Left renal cortex interstitium (tissue), 4 donors: ENCODE measurements around the gene USP17L26. TPM values are rescaled to one million over a fixed set of nuclear protein-coding genes. Genes with fewer than 3 reads are reported as not detected.
"Not testable (repeated sequence)": the region's sequence is repeated elsewhere in the genome, so short reads cannot be mapped to it uniquely, and the experiment has no call there.

Experiments used
- DNase-seq, 4 donors: peaks; one replicate each; pipeline ENCODE4 v3.0.0-alpha.2; 2013; ENCODE audit warnings: low read depth in 4 of 4, low spot score in 2 of 4, missing footprints in 1 of 4
- polyA plus RNA-seq, 4 donors: library from polyadenylated mRNA; unstranded; fragments of 120-200 nt; gene quantifications; one replicate each; pipeline ENCODE4 v1.2.1, GENCODE V29; 2013; ENCODE audit not compliant: insufficient read length in 4 of 4

USP17L26 gene
- polyA plus RNA-seq: not detected

DNA sequence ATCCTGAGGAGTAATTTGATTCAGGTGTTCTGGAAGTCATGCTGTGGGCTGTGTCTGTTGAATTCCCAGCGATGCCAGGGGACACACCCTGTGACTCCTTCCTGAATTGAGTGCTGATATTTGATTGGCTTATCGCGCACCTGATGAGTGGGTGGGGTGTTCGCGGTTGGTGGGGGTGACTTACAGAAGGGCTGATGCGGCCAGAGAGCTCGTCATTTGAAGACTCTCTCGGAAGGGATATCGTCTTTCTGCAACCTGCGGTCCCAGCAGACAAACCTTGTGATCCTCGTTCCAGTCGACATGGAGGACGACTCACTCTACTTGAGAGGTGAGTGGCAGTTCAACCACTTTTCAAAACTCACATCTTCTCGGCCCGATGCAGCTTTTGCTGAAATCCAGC is at the start of gene USP17L26:
Gene USP17L26, plus strand, starts transcription at position 301 of the 400 bp plus-strand sequence. Its CDS starts 0 bp downstream, at position 301.
- not testable (repeated sequence) for DNase-seq

GRCh38 chr4:9324191-9324590 is 10.3 kb upstream of the USP17L26 start:
- not testable (repeated sequence) for DNase-seq

- not testable (repeated sequence) for DNase-seq
These were observed 9.6 kb upstream of the USP17L26 start, which contains the start of gene USP17L24 for GRCh38 chr4:9324865-9325264. USP17L24 (plus strand) TSS chr4:9325165; CDS start chr4:9325165, 0 bp downstream.

DNA sequence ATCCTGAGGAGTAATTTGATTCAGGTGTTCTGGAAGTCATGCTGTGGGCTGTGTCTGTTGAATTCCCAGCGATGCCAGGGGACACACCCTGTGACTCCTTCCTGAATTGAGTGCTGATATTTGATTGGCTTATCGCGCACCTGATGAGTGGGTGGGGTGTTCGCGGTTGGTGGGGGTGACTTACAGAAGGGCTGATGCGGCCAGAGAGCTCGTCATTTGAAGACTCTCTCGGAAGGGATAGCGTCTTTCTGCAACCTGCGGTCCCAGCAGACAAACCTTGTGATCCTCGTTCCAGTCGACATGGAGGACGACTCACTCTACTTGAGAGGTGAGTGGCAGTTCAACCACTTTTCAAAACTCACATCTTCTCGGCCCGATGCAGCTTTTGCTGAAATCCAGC is 4.8 kb upstream of the USP17L26 start, which contains the start of gene USP17L25:
Gene USP17L25, plus strand, starts transcription at position 301 of the 400 bp plus-strand sequence. Its CDS starts 0 bp downstream, at position 301.
- not testable (repeated sequence) for DNase-seq

- DNase-seq: not testable (repeated sequence)
These were observed 4.6 kb downstream of the USP17L26 start, which contains the start of gene USP17L5 for GRCh38 chr4:9339103-9339502. USP17L5 (plus strand) TSS chr4:9339403; CDS start chr4:9339403, 0 bp downstream.

GRCh38 chr4:9343848-9344247 is 9.4 kb downstream of the USP17L26 start, which contains the start of gene USP17L27:
USP17L27 (plus strand) TSS chr4:9344148; CDS start chr4:9344148, 0 bp downstream.
- not testable (repeated sequence) for DNase-seq

DNA sequence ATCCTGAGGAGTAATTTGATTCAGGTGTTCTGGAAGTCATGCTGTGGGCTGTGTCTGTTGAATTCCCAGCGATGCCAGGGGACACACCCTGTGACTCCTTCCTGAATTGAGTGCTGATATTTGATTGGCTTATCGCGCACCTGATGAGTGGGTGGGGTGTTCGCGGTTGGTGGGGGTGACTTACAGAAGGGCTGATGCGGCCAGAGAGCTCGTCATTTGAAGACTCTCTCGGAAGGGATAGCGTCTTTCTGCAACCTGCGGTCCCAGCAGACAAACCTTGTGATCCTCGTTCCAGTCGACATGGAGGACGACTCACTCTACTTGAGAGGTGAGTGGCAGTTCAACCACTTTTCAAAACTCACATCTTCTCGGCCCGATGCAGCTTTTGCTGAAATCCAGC is 14.1 kb downstream of the USP17L26 start, which contains the start of gene USP17L28:
Gene USP17L28, plus strand, starts transcription at position 301 of the 400 bp plus-strand sequence. Its CDS starts 0 bp downstream, at position 301.
- not testable (repeated sequence) for DNase-seq

GRCh38 chr4:9350866-9351265 is 16.4 kb downstream of the USP17L26 start:
- not testable (repeated sequence) for DNase-seq

- not testable (repeated sequence) for DNase-seq
These were observed 18.9 kb downstream of the USP17L26 start, which contains the start of gene USP17L29 for GRCh38 chr4:9353338-9353737. USP17L29 (plus strand) TSS chr4:9353638; CDS start chr4:9353638, 0 bp downstream.

DNA sequence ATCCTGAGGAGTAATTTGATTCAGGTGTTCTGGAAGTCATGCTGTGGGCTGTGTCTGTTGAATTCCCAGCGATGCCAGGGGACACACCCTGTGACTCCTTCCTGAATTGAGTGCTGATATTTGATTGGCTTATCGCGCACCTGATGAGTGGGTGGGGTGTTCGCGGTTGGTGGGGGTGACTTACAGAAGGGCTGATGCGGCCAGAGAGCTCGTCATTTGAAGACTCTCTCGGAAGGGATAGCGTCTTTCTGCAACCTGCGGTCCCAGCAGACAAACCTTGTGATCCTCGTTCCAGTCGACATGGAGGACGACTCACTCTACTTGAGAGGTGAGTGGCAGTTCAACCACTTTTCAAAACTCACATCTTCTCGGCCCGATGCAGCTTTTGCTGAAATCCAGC is 28.4 kb downstream of the USP17L26 start, which contains the start of gene USP17L30:
Gene USP17L30, plus strand, starts transcription at position 301 of the 400 bp plus-strand sequence. Its CDS starts 0 bp downstream, at position 301.
- not testable (repeated sequence) for DNase-seq

GRCh38 chr4:9379881-9380280 is 45.4 kb downstream of the USP17L26 start:
- DNase-seq: not testable (repeated sequence)

DNA sequence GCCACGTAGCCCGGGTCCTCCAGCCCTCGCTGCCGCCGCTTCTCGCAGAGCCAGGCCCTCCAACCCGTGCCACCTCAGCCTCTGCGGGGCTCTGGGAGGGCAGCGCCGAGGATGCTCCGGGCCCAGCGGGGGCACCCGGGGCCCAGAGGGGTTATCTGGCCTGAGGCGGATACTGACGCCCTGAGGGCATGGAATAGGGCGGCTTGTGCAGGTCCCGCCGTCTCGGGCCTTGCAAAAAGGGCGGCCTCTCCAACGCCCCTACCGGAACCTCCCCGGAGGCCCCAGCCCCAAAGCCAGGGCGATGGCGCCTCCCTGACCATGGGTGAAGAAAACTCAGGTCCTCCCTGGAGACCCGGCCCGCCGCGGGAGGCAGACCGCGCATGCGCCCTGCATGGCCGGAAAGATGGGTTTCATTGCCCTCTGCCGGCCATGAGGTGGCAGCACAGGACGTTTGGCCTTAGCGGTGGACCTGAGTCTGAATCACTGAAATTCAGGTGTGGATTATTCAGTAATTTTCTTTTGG is 46.6 kb downstream of the USP17L26 start:
- DNase-seq: peak in 2 of 4 donors; percentile 0 to 1

GRCh38 chr4:9384126-9384525 is 49.7 kb downstream of the USP17L26 start:
- DNase-seq: no peak

Other genes starting within 250 kb of the USP17L26 start
- gene FAM90A26, start 164.2 kb upstream of the USP17L26 start, polyA plus RNA-seq: under 1 TPM in 1 of 4 donors, not detected in 3; 0.06 TPM
- not detected for gene USP17L10, start 124.0 kb upstream of the USP17L26 start, polyA plus RNA-seq
- not detected for gene USP17L11, start 119.3 kb upstream of the USP17L26 start, polyA plus RNA-seq
- gene USP17L12, start 114.5 kb upstream of the USP17L26 start, polyA plus RNA-seq: not detected
- gene USP17L13, start 109.8 kb upstream of the USP17L26 start, polyA plus RNA-seq: not detected
- gene USP17L15, start 100.3 kb upstream of the USP17L26 start, polyA plus RNA-seq: not detected
- not detected for gene USP17L17, start 90.8 kb upstream of the USP17L26 start, polyA plus RNA-seq
- gene USP17L18, start 86.0 kb upstream of the USP17L26 start, polyA plus RNA-seq: not detected
- gene USP17L19, start 81.3 kb upstream of the USP17L26 start, polyA plus RNA-seq: not detected
- gene USP17L20, start 76.5 kb upstream of the USP17L26 start, polyA plus RNA-seq: not detected
- gene USP17L21, start 71.8 kb upstream of the USP17L26 start, polyA plus RNA-seq: not detected
- gene USP17L22, start 67.0 kb upstream of the USP17L26 start, polyA plus RNA-seq: under 1 TPM in 1 of 4 donors, not detected in 3; 0.13 TPM
- not detected for gene USP17L24, start 9.5 kb upstream of the USP17L26 start, polyA plus RNA-seq
- not detected for gene USP17L25, start 4.7 kb upstream of the USP17L26 start, polyA plus RNA-seq
- not detected for gene USP17L5, start 4.7 kb downstream of the USP17L26 start, polyA plus RNA-seq
- not detected for gene USP17L27, start 9.5 kb downstream of the USP17L26 start, polyA plus RNA-seq
- not detected for gene USP17L28, start 14.2 kb downstream of the USP17L26 start, polyA plus RNA-seq
- gene USP17L29, start 19.0 kb downstream of the USP17L26 start, polyA plus RNA-seq: not detected
- not detected for gene USP17L30, start 28.5 kb downstream of the USP17L26 start, polyA plus RNA-seq
- not detected for gene DEFB131A, start 109.8 kb downstream of the USP17L26 start, polyA plus RNA-seq